GM21737 (cell line): ENCODE data around the gene SCYGR3.

Experiments
- ATAC-seq: cut with Tn5 transposase; IDR thresholded peaks from one replicate; pipeline ENCODE4 v1.9.1; 2021; ENCODE audit warnings: mild to moderate bottlenecking, moderate library complexity; ENCODE audit not compliant: unreplicated experiment

The SCYGR3 gene

DNA sequence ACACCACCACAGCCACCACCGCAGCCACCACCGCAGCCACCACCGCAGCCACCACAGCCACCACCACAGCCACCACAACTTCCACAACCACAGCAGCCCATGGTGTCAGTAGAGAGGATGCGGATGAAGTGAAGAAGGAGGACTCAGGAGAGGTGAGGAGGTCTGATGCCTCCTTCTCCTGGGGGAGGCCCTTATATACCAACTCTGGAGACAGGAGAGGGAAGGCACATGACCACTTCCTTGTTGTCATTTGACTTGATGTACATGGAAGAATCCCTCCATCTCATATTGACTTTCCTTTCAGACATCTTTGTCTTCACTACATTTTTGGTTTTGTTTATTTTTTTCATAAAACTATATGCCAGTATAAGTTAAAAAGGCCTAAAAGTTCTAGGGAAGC is at the start of gene SCYGR3:
SCYGR3 (minus strand) TSS at position 101 of the 400 bp plus-strand sequence; CDS start at position 101, 0 bp downstream.
- no peak for ATAC-seq

DNA sequence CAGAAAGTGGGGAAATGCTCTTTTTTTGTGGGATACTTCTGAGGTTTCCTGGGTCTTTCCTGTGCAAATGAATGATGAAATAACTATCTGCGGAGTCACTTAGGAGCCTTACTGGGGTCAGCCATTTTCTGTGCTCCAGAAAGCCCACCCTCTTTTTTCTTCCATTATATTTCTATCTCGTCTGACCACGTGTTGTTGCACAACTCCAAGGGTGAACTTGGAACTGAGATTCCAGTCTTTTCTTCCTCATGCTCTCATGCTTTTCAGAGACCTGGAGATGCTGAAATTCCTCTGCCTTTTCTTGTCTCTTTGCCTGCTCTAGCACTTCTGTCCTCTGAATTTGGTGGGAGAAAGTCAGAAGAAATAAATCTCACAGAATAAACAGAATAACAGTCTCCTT is 47.2 kb upstream of the SCYGR3 start:
- no peak for ATAC-seq

DNA sequence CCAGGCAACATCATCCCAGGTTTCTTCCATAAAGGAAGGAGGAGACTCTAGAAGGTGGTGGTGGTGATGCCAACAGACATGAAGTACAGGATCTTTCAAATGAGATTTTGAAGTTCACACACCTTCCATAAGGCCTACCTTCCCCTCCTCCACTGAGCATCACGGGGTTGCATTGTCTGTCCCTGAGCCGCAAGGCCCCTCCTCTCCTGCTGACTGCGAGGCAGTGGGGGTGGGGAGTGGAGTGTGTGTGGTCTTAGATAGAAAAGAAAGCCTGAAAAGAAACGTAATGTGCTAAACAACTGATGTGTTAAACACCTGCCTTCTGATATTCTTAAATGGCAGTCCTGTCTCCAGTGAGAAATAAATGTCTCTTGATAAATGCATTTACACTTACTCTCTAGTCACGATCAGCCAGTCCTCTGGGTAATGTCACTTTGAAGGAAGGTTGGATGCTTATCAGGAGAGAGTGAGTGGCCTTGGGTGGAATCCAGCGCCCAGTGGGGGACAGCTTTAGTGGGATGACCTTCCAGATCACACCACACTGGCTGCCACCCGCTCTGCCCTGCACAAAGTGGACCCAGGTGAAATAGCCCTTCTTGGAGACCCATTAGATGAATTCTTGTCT is 46.5 kb upstream of the SCYGR3 start:
- ATAC-seq, result no peak

DNA sequence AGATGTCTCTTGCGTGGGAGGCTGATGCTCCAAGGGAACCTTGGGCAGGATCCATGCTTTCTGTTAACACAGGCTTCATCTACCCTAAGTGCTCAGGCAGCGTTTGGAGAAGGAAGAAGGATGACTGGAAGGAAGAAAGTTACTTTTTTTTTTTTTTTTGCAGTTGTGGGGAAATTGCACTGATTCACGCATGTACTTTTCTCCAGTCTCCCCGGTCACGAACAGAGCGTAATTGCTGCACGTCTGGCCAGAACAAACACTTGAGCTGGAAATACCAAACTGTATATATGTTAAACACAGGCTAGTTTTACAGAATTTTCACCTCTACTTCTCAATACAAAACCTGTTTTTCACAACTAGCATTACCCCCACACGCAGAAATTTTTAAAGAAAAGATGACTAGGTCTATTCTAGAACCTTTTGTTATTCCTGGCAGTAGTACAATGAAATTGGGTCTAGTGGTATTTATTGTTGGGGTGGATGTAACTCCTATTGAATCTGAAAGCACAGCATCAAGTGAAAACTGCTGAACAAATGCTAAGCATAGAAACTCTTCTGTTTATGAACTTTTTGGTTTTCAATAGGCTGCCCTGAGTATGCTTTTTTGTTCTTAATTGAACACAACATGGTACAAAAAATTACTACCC is 42.7 kb upstream of the SCYGR3 start:
- no peak for ATAC-seq

GRCh38 chr2:227655454-227655853 is 40.8 kb upstream of the SCYGR3 start:
- ATAC-seq, result no peak

DNA sequence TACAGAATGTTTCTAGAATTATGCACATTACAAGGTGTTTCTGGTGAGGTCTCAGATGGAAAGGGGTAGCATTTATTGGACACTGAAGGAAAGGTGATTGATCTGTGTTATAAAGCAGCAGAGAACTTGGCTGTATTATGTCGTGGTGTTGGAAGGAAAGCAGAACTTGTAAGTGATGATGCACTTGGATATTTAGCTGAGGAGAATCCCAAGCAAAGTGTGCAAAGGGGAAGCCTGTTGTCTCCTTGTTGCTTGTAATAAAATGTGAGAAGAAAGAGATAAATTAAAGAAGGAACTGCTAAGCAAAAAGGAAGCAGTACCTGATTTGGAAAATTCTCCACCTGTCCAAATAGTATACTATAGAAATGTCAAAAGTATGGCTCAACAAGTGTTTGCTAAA is 39.8 kb upstream of the SCYGR3 start:
- ATAC-seq, result no peak

DNA sequence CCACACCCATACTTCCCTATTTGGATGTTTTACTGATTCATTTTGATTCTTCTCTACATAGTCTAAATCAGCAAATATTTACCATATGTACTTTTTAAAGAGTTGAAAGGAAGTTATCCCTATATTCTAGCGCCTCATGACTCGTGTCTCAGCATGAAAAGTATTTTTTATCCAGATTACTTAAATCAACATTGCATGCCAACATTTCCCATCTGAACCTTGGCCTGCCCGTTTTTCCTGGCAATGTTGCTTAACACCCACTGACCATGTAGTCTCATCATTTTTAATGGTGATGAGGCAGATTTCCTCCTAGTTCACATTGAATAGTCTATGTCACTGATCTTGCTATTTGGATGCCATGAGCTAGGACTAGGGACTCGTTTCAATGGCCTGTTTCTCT is 38.8 kb upstream of the SCYGR3 start:
- no peak for ATAC-seq

DNA sequence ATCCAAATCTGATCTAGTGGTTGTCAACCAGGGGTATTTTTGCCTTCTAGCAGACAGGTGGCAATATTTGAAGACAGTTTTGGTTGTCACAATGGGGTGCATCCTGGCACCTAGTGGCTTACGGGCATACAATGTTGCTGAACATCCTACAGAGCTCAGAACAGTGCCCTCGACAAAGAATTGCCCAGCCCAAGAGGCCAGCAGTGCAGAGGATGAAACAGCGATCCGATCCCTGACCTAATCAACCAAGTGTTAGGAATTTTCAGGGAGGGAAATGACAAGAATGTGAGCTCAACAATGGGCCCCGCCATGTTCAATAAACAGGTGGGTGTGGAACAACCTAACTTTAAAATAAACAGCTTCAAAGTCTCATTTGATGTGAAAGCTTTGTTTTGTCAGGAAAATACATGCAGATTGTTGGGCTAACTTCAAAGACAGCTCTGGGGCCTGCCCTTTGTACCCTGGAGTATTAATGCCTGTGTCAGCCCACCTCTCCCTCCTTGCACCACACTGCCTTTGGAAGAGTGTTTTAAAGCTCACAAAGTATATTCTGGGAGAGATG is 29.4 kb upstream of the SCYGR3 start:
- no peak for ATAC-seq

DNA sequence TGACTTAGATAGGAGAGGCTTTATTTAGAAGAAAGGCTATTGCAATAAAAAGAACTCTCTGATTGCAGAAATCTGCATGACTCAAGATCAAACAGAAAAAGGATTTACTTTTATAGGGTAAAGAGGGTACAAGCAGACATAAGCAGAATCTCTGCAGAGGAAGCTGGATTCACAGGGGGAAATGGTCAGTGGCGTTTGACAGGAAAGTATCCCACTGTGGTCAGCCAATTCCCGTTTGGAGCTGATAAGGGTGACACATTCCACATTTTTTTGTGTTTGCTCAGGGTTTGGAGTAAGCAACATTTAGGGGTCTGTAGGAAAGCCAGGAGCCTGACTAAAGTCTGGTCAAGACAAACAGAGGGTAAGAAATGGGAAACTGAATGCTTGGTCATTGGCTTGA is 28.0 kb upstream of the SCYGR3 start:
- ATAC-seq, result no peak

GRCh38 chr2:227634201-227634600 is 19.6 kb upstream of the SCYGR3 start:
- ATAC-seq, result no peak

- no peak for ATAC-seq
Measured at GRCh38 chr2:227632827-227633226, 18.2 kb upstream of the SCYGR3 start.

- ATAC-seq, result no peak
Measured at GRCh38 chr2:227630322-227630721, 15.7 kb upstream of the SCYGR3 start.

DNA sequence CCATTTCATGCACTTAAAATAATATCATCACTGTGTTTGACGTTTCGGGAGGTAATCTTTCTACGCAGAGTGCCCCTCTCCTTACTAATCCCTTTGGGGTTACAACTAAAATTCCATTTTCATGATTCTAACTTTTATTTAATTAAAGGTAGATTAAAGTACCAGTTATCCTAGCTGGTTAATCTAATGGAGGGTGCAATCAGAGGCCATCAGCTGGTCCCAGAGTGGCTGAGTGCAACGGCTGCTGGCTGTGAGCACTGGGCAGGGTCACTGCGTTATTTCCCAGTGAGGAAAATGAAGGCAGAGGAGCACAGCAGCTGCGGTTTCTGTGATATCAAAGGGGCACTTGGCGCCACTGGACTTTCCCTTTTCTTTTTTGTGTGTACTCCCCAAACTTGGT is 14.8 kb upstream of the SCYGR3 start:
- ATAC-seq, result no peak

DNA sequence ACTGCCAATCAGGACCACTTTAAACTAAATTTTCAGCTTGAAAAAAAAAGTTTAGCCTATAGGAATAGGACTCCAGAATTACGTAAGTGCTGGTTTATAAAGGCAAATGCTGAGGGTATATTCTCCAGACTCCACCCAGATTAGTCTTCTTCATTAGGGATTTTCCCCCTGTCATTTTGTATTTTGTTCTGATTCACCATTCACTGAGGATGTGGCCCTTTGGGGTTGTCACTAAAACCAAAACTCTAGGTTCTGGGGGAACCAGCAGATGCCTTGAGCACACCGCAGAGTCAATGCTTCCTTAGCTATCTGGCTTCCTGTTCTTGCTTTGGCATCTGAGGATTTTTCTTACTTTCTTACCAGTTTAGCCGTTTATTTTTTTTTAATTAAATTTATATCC is 13.1 kb upstream of the SCYGR3 start:
- ATAC-seq, result peak; percentile 87

DNA sequence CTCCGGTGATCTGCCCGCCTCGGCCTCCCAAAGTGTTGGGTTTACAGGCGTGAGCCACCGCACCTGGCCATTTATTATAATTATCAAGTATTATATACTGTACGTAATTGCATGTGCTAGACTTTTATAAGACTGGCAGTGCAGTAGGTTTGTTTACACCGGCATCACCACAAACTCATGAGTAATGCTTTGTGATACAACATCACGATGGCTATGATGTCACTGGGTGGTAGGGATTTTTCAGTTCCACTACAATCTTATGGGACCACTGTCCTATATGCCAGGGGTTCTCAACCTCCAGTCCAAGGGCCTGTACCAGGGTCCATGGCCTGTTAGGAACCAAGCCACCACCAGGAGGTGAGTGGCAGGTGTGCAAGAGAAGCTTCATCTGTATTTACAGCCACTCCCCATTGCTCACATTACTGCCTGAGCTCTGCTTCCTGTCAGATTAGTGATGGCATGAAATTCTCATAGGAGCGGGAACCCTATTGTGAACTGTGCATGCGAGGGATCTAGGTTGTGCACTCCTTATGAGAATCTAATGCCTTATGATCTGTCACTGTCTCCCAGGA is 12.0 kb upstream of the SCYGR3 start:
- ATAC-seq, result no peak

DNA sequence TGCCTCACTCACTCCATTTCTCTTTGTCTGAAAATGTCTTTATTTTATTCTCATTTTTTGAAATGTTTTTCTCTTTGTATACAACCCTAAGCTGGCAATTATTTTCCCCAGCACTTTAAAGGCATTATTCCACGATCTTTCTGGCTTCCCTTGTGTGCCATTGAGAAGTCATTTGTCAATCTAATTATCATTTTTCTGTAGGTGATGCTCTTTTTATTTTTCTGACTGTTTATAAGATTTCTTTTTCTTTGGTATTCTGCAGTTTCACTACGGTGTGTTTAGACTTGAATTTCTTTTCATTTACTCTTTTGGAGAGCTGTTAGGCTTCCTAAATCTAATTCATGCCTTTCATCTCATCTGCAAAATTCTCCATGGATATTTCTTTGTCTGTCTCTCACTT is 10.8 kb upstream of the SCYGR3 start:
- ATAC-seq, result no peak

GRCh38 chr2:227623226-227623625 is 8.6 kb upstream of the SCYGR3 start:
- no peak for ATAC-seq

DNA sequence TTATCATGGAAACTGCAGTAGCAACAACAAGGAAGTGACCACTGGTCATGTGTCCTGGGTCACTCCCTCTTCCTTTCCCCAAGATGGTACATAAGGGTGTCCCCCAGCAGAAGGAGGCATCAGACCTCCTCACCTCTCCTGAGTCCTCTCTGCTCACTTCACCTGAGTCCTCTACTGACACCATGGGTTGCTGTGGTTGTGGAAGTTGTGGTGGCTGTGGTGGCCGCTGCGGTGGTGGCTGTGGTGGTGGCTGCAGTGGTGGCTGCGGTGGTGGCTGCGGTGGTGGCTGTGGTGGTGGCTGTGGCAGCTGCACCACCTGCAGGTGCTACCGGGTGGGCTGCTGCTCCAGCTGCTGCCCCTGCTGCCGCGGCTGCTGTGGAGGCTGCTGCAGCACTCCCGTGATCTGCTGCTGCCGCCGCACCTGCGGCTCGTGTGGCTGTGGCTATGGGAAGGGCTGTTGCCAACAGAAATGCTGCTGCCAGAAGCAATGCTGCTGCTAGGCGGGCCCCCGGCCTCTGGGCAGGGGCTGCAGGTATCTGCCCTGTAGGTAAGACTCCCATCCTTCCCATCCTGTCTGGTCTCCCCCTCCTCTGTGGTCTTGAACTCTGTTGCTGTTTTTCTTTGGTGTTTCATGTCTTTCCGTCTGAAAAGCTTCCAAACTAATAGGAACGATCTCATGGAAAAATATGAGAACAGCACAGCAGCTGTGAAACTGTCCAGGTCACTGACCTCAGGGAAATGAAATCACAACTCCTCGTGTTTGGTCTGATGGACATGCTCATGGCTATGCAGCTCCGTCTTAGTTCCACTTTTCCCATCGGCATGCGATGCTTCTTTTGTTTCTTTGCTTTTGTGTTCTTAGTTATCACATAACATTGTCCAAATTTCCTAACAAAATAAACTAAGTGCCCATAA is 2.9 kb upstream of the SCYGR3 start, which contains the start of gene SCYGR4:
SCYGR4 (plus strand) TSS at position 183 of the 915 bp plus-strand sequence; CDS start at position 183, 0 bp downstream.
- ATAC-seq, result no peak

DNA sequence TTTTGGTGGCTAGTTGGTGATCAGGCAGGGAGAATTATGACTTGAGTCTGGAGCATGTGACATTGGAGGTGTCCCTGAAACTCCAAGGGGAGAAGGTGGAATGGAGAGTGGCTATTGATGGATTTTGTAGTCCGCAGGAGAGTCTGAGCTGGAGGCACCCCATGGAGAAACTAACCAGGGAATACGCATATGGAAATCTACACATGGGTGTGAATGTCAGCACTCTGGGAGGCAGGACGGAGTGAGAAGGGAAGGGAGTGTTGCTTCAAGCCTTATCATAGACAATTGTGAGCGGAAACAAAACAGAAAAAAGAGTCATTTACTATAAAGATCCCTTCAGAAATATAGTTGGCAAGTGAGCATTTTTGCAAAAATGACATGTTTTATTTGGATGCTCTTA is 2.0 kb upstream of the SCYGR3 start:
- ATAC-seq, result no peak

DNA sequence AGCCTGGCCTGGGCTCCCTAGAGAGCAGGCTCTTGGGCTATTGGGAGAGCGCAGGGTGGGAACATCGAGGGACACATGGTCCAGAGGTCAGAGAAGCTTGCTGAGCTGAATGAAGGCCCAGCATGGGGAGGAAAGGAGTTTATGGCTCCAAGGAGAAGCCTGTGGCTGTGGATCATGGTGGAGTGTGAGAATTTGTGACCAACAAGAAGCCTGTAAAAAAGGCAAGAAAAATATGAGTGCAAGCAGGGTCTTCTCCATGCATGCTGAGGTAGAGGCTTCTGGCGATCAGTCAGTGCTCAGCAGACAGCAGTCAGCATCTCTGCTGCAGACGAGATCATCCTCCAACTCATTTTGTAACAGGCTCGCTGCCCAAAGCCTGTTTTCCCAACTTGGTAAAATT is 1.3 kb upstream of the SCYGR3 start:
- no peak for ATAC-seq

DNA sequence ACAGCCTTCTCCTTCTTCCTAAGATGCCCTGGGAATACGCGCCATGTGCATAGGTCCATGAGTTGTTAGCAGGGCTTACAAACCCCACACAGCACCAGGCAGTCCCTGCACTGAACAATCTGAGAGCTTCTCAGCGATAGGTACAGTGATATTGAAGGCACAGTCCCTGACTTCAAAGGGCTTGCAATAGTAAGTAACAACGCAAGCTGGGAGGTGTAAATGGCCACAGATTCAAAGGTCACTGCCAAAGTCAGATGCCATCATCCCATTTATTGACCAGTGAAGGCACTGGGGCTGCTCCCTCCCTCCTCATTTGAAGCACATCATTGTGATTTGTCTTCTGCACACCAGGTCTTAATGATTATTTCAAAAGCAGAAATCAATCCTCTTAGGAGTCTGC is 541 bp upstream of the SCYGR3 start:
- ATAC-seq, result no peak
